Keratinocyte (primary cell): ENCODE results near the gene MCF2L2. TPM values are rescaled to one million over a fixed set of nuclear protein-coding genes. Genes with fewer than 3 reads are reported as not detected.

Source experiments
- DNase-seq: peaks from one replicate; pipeline ENCODE4 v3.0.0-alpha.2; 2011; ENCODE audit warnings: low read depth, missing footprints, low spot score
- FAIRE-seq: peaks from 2 replicates; lab custom pipeline; 2011; peaks lifted over from hg19 to GRCh38; lab: Jason Lieb, UNC
- H2AFZ ChIP-seq: 2 replicates; pipeline ENCODE4 v1.6.0; 2012; ENCODE audit warnings: low read length, control low read depth, inconsistent platforms; ENCODE audit not compliant: control insufficient read depth
- H3K27ac ChIP-seq: 2 replicates; pipeline ENCODE4 v1.5.1; 2011; ENCODE audit warnings: low read length; ENCODE audit not compliant: control insufficient read depth, insufficient read depth
- H3K27me3 ChIP-seq: 3 replicates; pipeline ENCODE4 v1.6.0; 2011; ENCODE audit warnings: low read length; ENCODE audit not compliant: control insufficient read depth, insufficient read depth; ENCODE audit errors: extremely low read depth
- H3K36me3 ChIP-seq, 2 experiments: 2 replicates in 1 of 2; 3 replicates in 1 of 2; pipeline ENCODE4 v1.5.1; 2011; ENCODE audit warnings: low read length in 2 of 2, mild to moderate bottlenecking in 1 of 2; ENCODE audit not compliant: control insufficient read depth in 2 of 2, insufficient read depth in 2 of 2; ENCODE audit errors: extremely low read depth in 1 of 2
- H3K4me1 ChIP-seq: 3 replicates; pipeline ENCODE4 v1.5.1; 2011; ENCODE audit warnings: low read length; ENCODE audit not compliant: control insufficient read depth, insufficient read depth; ENCODE audit errors: extremely low read depth
- H3K4me2 ChIP-seq: 3 replicates; pipeline ENCODE4 v1.6.0; 2011; ENCODE audit warnings: low read depth, low read length; ENCODE audit not compliant: control insufficient read depth, insufficient read depth; ENCODE audit errors: extremely low read depth
- H3K4me3 ChIP-seq, 3 experiments: fragments of 200-600 bp in 1 of 3; sonication (generic) in 1 of 3; 2 replicates in 2 of 3; 3 replicates in 1 of 3; pipeline ENCODE4 v1.5.1; 2011 to 2016; ENCODE audit warnings: low read length in 3 of 3, mild to moderate bottlenecking in 3 of 3, control low read depth in 2 of 3, inconsistent platforms in 1 of 3, low read depth in 1 of 3, mixed read lengths in 1 of 3, mixed run types in 1 of 3, moderate library complexity in 1 of 3; ENCODE audit not compliant: control insufficient read depth in 2 of 3, insufficient read depth in 2 of 3; ENCODE audit errors: extremely low read depth in 1 of 3
- H3K79me2 ChIP-seq: 2 replicates; pipeline ENCODE4 v1.6.0; 2012; ENCODE audit warnings: low read length; ENCODE audit not compliant: control insufficient read depth, insufficient read depth
- H3K9ac ChIP-seq: 3 replicates; pipeline ENCODE4 v1.6.0; 2011; ENCODE audit warnings: low read length; ENCODE audit not compliant: control insufficient read depth, insufficient read depth; ENCODE audit errors: extremely low read depth
- H3K9me1 ChIP-seq: 3 replicates; pipeline ENCODE4 v1.6.0; 2011; ENCODE audit warnings: low read length; ENCODE audit not compliant: control insufficient read depth, insufficient read depth; ENCODE audit errors: extremely low read depth
- H3K9me3 ChIP-seq: 2 replicates; pipeline ENCODE4 v1.5.1; 2012; ENCODE audit warnings: low read depth, low read length; ENCODE audit not compliant: control insufficient read depth
- H4K20me1 ChIP-seq: 3 replicates; pipeline ENCODE4 v1.6.0; 2011; ENCODE audit warnings: low read length; ENCODE audit not compliant: control insufficient read depth, insufficient read depth; ENCODE audit errors: extremely low read depth
- CTCF ChIP-seq, 3 experiments: IDR thresholded peaks in 1 of 3; conservative IDR thresholded peaks in 1 of 3; optimal IDR thresholded peaks in 1 of 3; 2 replicates in 2 of 3; 3 replicates in 1 of 3; pipeline versions ENCODE3 to v1.5.1; 2011; ENCODE audit warnings: low read length in 3 of 3, mild to moderate bottlenecking in 3 of 3, moderate library complexity in 2 of 3, control low read depth in 1 of 3, inconsistent platforms in 1 of 3; ENCODE audit not compliant: insufficient read depth in 2 of 3; ENCODE audit errors: extremely low read depth in 1 of 3
- EZH2 ChIP-seq: IDR thresholded peaks from one replicate; pipeline ENCODE4 v1.6.1; 2012; ENCODE audit warnings: inconsistent platforms, mild to moderate bottlenecking, low read length, moderate library complexity
- dilution Hi-C: fragments of 300-500 bp; cut with MboI; formaldehyde crosslinking; loops from one replicate; pipeline ENCODE4 v1.7.0; 2020; ENCODE audit warnings: low sequenced_read_pairs; ENCODE audit not compliant: extremely low pct_ligation_motif_present
- polyA plus RNA-seq, 5 experiments: library from polyadenylated mRNA; depleted of rRNA in 3 of 5; stranded (reverse) in 3 of 5; stranded (forward) in 1 of 5; unstranded in 1 of 5; fragments of >200 nt; gene quantifications; 1 replicate in 1 of 5; 2 replicates in 3 of 5; 3 replicates in 1 of 5; pipeline versions ENCODE4 v1.2.1 to v1.2.3, GENCODE V29; 2011 to 2012; ENCODE audit warnings: missing spikeins in 2 of 5, low read depth in 1 of 5, low replicate concordance in 1 of 5

MCF2L2 gene
- polyA plus RNA-seq, 1 donor (not counting 4 experiments of a cell fraction or from before 2014, with no cell fraction given) = 0.26 TPM

- Histone ChIP-seq H3K27ac (no peak overlapping the region), H3K4me3 (no peak overlapping the region), H3K36me3 (no peaks in the 10 kb centered on the region), H3K27me3 (no peaks in the 10 kb centered on the region), H2AFZ (no peak overlapping the region), H3K9me1 (no peaks in the 10 kb centered on the region), H3K4me1 (no peaks in the 10 kb centered on the region), H3K9me3 (no peaks in the 10 kb centered on the region), H3K9ac (no peak overlapping the region), H3K4me2 (no peak overlapping the region), H3K79me2 (no peaks in the 10 kb centered on the region), H4K20me1 (no peaks in the 10 kb centered on the region)
- TF ChIP-seq EZH2 = no peak
- no peak for TF ChIP-seq CTCF (optimal IDR thresholded peaks at IDR 0.05 in 1 of 3, IDR thresholded peaks at IDR 0.05 in 1 of 3, conservative IDR thresholded peaks at IDR 0.05 in 1 of 3; ENCODE audit: extremely low read depth in 1 of 3, insufficient read depth in 2 of 3, low read length in 3 of 3)
- DNase-seq (no peak), FAIRE-seq (no peak)
- dilution Hi-C loops = no loop called here
Measured at GRCh38 chr3:183151821-183152351, 276.5 kb downstream of the MCF2L2 start.

GRCh38 chr3:183151086-183151485 is 277.3 kb downstream of the MCF2L2 start:
- H3K4me2 ChIP-seq = no peak overlapping the region
- H3K4me1 ChIP-seq = no peaks in the 10 kb centered on the region
- no peak overlapping the region for H3K27ac ChIP-seq
- FAIRE-seq = no peak
- no peak for DNase-seq
- H3K36me3 ChIP-seq = no peaks in the 10 kb centered on the region
- no peak for TF ChIP-seq EZH2
- no peak for TF ChIP-seq CTCF (optimal IDR thresholded peaks at IDR 0.05 in 1 of 3, IDR thresholded peaks at IDR 0.05 in 1 of 3, conservative IDR thresholded peaks at IDR 0.05 in 1 of 3; ENCODE audit: extremely low read depth in 1 of 3, insufficient read depth in 2 of 3, low read length in 3 of 3)
- no peaks in the 10 kb centered on the region for H3K9me1 ChIP-seq
- no peaks in the 10 kb centered on the region for H3K9me3 ChIP-seq
- dilution Hi-C loops = no loop called here
- H3K79me2 ChIP-seq = no peaks in the 10 kb centered on the region
- no peaks in the 10 kb centered on the region for H4K20me1 ChIP-seq
- no peak overlapping the region for H2AFZ ChIP-seq
- H3K27me3 ChIP-seq = no peaks in the 10 kb centered on the region
- no peak overlapping the region for H3K4me3 ChIP-seq
- no peak overlapping the region for H3K9ac ChIP-seq
